ENCODE data around the gene DDX39B.
A peak's percentile ranks its signal among the peaks of the same experiment; 100 is the strongest.

Gene DDX39B

GRCh38 chr6:31579546-31580437 lies 38.0 kb upstream of the DDX39B start:
- Mint-ChIP-seq H3K4me3 (peak overlapping the region; percentile 90), H3K27ac (peak overlapping the region; percentile 93), H3K9me3 (no peaks in the 10 kb centered on the region), H3K36me3 (ENCODE audit: low read depth) (peaks cover 38% of the 10 kb centered on the region), H3K27me3 (no peaks in the 10 kb centered on the region), H3K4me1 (ENCODE audit: low read depth) (peaks cover 67% of the 10 kb centered on the region)
- intact Hi-C loops (cut with micrococcal nuclease), result no loop called here

GRCh38 chr6:31579119-31579505 lies 37.3 kb upstream of the DDX39B start:
- intact Hi-C loops (cut with micrococcal nuclease), result no loop called here
- peaks cover 74% of the 10 kb centered on the region for H3K4me1 Mint-ChIP-seq (ENCODE audit: low read depth)
- H3K27me3 Mint-ChIP-seq, result no peaks in the 10 kb centered on the region
- H3K4me3 Mint-ChIP-seq, result no peak overlapping the region
- peak overlapping the region; percentile 93 for H3K27ac Mint-ChIP-seq
- H3K9me3 Mint-ChIP-seq, result no peaks in the 10 kb centered on the region
- H3K36me3 Mint-ChIP-seq (ENCODE audit: low read depth), result peaks cover 38% of the 10 kb centered on the region

- H3K36me3 Mint-ChIP-seq (ENCODE audit: low read depth), result peaks cover 38% of the 10 kb centered on the region
- H3K4me3 Mint-ChIP-seq, result no peak overlapping the region
- intact Hi-C loops (cut with micrococcal nuclease), result no loop called here
- H3K4me1 Mint-ChIP-seq (ENCODE audit: low read depth), result peaks cover 80% of the 10 kb centered on the region
- peaks cover under 1% of the 10 kb centered on the region for H3K27me3 Mint-ChIP-seq
- H3K27ac Mint-ChIP-seq, result peak overlapping the region; percentile 93
- H3K9me3 Mint-ChIP-seq, result no peaks in the 10 kb centered on the region
These were observed 36.6 kb upstream of the DDX39B start for GRCh38 chr6:31578184-31579118.

- Mint-ChIP-seq H3K27ac (no peak overlapping the region), H3K4me1 (ENCODE audit: low read depth) (peaks cover 81% of the 10 kb centered on the region), H3K4me3 (peak overlapping the region; percentile 82), H3K36me3 (ENCODE audit: low read depth) (peaks cover 38% of the 10 kb centered on the region), H3K27me3 (peaks cover 3% of the 10 kb centered on the region), H3K9me3 (no peaks in the 10 kb centered on the region)
- intact Hi-C loops (cut with micrococcal nuclease), result no loop called here
These were observed 35.8 kb upstream of the DDX39B start for GRCh38 chr6:31577579-31577966.

GRCh38 chr6:31576897-31577578 lies 35.2 kb upstream of the DDX39B start:
- intact Hi-C loops (cut with micrococcal nuclease), result no loop called here
- Mint-ChIP-seq H3K9me3 (no peaks in the 10 kb centered on the region), H3K36me3 (ENCODE audit: low read depth) (peaks cover 36% of the 10 kb centered on the region), H3K4me3 (peak overlapping the region; percentile 82), H3K27me3 (peaks cover 3% of the 10 kb centered on the region), H3K4me1 (ENCODE audit: low read depth) (peaks cover 81% of the 10 kb centered on the region), H3K27ac (peak overlapping the region; percentile 79)

- peaks cover 80% of the 10 kb centered on the region for H3K4me1 Mint-ChIP-seq (ENCODE audit: low read depth)
- H3K27me3 Mint-ChIP-seq, result peaks cover 3% of the 10 kb centered on the region
- no peaks in the 10 kb centered on the region for H3K9me3 Mint-ChIP-seq
- intact Hi-C loops (cut with micrococcal nuclease), result no loop called here
- H3K4me3 Mint-ChIP-seq, result peak overlapping the region; percentile 82
- peaks cover 27% of the 10 kb centered on the region for H3K36me3 Mint-ChIP-seq (ENCODE audit: low read depth)
- H3K27ac Mint-ChIP-seq, result peak overlapping the region; percentile 79
These were observed 34.3 kb upstream of the DDX39B start for GRCh38 chr6:31575952-31576685.

- Mint-ChIP-seq H3K36me3 (ENCODE audit: low read depth) (peaks cover 23% of the 10 kb centered on the region), H3K4me1 (ENCODE audit: low read depth) (peaks cover 76% of the 10 kb centered on the region), H3K4me3 (peak within 1 kb of the TSS; percentile 82), H3K9me3 (no peaks in the 10 kb centered on the region), H3K27me3 (peaks cover 3% of the 10 kb centered on the region), H3K27ac (peak within 1 kb of the TSS; percentile 79)
- intact Hi-C loops (cut with micrococcal nuclease), result no loop called here
These were observed 33.6 kb upstream of the DDX39B start, which contains the start of gene TNF for GRCh38 chr6:31575335-31575901. Gene TNF, plus strand, starts transcription at chr6:31575565. Its CDS starts 177 bp downstream, at chr6:31575742.

- Mint-ChIP-seq H3K4me1 (ENCODE audit: low read depth) (peaks cover 69% of the 10 kb centered on the region), H3K9me3 (no peaks in the 10 kb centered on the region)
- intact Hi-C loops (cut with micrococcal nuclease), result no loop called here
These were observed 32.6 kb upstream of the DDX39B start for GRCh38 chr6:31574106-31575061.

GRCh38 chr6:31573239-31574105 lies 31.7 kb upstream of the DDX39B start:
- Mint-ChIP-seq H3K4me3 (no peak overlapping the region), H3K9me3 (no peaks in the 10 kb centered on the region), H3K4me1 (ENCODE audit: low read depth) (peaks cover 73% of the 10 kb centered on the region), H3K27ac (peak overlapping the region; percentile 79), H3K36me3 (ENCODE audit: low read depth) (peaks cover 23% of the 10 kb centered on the region), H3K27me3 (peaks cover 3% of the 10 kb centered on the region)
- intact Hi-C loops (cut with micrococcal nuclease), result no loop called here

More at GRCh38 chr6:31574106-31575061, 32.6 kb upstream of the DDX39B start:
- H3K27ac Mint-ChIP-seq, result peak overlapping the region; percentile 79
- peaks cover 23% of the 10 kb centered on the region for H3K36me3 Mint-ChIP-seq (ENCODE audit: low read depth)
- no peak overlapping the region for H3K4me3 Mint-ChIP-seq
- H3K27me3 Mint-ChIP-seq, result peaks cover 3% of the 10 kb centered on the region

GRCh38 chr6:31572041-31572911 lies 30.5 kb upstream of the DDX39B start, which contains the start of gene LTA:
Gene LTA, plus strand, starts transcription at chr6:31572289. Its CDS starts 454 bp downstream, at chr6:31572743.
- no peaks in the 10 kb centered on the region for H3K9me3 Mint-ChIP-seq
- peaks cover 77% of the 10 kb centered on the region for H3K4me1 Mint-ChIP-seq (ENCODE audit: low read depth)
- intact Hi-C loops (cut with micrococcal nuclease), result no loop called here
- H3K4me3 Mint-ChIP-seq, result no peak within 1 kb of the TSS
- H3K27ac Mint-ChIP-seq, result peak within 1 kb of the TSS; percentile 79
- H3K36me3 Mint-ChIP-seq (ENCODE audit: low read depth), result peaks cover 18% of the 10 kb centered on the region
- H3K27me3 Mint-ChIP-seq, result peaks cover 3% of the 10 kb centered on the region

All from dendritic cell treated with granulocyte-macrophage colony-stimulating factor and Interleukin-4, amounts not matched to agents 40 ng/mL and 50 ng/mL, for 4 days (primary cell).